Prostate gland (tissue), 2 donors: ENCODE measurements around the gene INTS3.

Source experiments
- CTCF ChIP-seq, 4 experiments: fragments of 200-600 bp in 2 of 4; fragments of 450-650 bp in 2 of 4; sonication (generic) in 2 of 4; IDR thresholded peaks; 1 replicate in 3 of 4; 2 replicates in 1 of 4; pipeline ENCODE4 v1.5.1; 2016 to 2019; ENCODE audit warnings: antibody characterized with exemption in 4 of 4, mild to moderate bottlenecking in 2 of 4, moderate library complexity in 2 of 4
- POLR2AphosphoS5 ChIP-seq: sonication (generic); formaldehyde crosslinking; IDR thresholded peaks from one replicate; pipeline ENCODE4 v1.6.1; 2017; ENCODE audit warnings: antibody characterized with exemption

GRCh38 chr1:153679337-153680119 is 48.3 kb upstream of the INTS3 start:
- peak in 1 of 4 experiments; percentile 9 for TF ChIP-seq CTCF (IDR thresholded peaks at IDR 0.05)
- TF ChIP-seq POLR2AphosphoS5, result no peak
